HTERT RPE-1 (cell line): ENCODE measurements around the gene CORO2B.
"Not testable (repeated sequence)": the region's sequence is repeated elsewhere in the genome, so short reads cannot be mapped to it uniquely, and the experiment has no call there.

Experiments used
- in situ Hi-C: fragments of 300-500 bp; cut with MboI; formaldehyde crosslinking; loops from 4 replicates; pipeline ENCODE4 v1.14.3; 2020; ENCODE audit warnings: low sequenced_read_pairs

Gene CORO2B

GRCh38 chr15:68667800-68668625 is 89.2 kb downstream of the CORO2B start:
- in situ Hi-C loops, result loop anchor here (10.0 kb wide), 1 partner anchor 103 kb away; no protein-coding TSS in a partner anchor

- in situ Hi-C loops, result loop anchor here (10.0 kb wide), 1 partner anchor 104 kb away; no protein-coding TSS in a partner anchor
These were observed 90.3 kb downstream of the CORO2B start for GRCh38 chr15:68668926-68669600.

DNA sequence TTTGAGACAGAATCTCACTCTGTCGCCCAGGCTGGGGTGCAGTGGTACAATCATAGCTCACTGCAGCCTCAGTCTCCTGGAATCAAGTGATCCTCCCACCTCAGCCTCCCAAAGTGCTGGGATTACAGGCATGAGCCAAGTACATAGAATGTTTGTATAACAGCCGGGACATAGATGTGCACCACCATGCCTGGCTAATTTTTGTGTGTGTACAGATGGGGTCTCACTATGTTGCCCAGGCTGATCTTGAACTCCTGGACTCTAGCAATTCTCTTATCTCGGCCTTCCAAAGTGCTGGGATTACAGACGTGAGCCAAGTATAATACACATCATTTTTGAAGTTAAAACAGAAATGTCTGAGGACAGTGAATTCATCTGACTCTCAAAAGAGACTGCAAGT is 93.5 kb downstream of the CORO2B start:
- in situ Hi-C loops, result no loop called here

DNA sequence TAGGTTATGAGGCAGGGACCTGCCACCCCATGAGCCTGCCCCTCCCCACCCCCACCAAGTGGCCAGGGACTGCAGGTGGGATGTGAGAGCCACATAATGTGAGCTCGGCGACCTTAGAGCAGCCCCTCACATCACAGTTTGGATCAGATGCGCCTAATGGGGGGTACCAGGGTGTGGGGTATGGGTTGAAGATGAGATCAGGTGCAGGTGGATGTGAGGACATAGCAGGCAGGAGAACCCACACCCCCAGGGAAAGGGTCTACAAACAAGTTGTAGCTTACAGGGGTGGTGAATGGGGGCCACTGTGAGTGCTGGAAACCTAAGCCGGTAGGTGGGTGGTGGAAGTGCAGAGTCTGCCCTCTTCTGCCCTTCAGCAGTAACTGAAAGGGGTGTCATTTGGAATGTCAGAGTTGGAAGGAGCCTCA is 94.0 kb downstream of the CORO2B start:
- in situ Hi-C loops, result no loop called here

- in situ Hi-C loops, result no loop called here
These were observed 96.2 kb downstream of the CORO2B start for GRCh38 chr15:68674975-68675374.

- in situ Hi-C loops, result no loop called here
These were observed 97.3 kb downstream of the CORO2B start for GRCh38 chr15:68676011-68676605.

GRCh38 chr15:68676926-68677325 is 98.1 kb downstream of the CORO2B start:
- in situ Hi-C loops, result no loop called here

- in situ Hi-C loops, result no loop called here
These were observed 99.2 kb downstream of the CORO2B start for GRCh38 chr15:68677996-68678395.

DNA sequence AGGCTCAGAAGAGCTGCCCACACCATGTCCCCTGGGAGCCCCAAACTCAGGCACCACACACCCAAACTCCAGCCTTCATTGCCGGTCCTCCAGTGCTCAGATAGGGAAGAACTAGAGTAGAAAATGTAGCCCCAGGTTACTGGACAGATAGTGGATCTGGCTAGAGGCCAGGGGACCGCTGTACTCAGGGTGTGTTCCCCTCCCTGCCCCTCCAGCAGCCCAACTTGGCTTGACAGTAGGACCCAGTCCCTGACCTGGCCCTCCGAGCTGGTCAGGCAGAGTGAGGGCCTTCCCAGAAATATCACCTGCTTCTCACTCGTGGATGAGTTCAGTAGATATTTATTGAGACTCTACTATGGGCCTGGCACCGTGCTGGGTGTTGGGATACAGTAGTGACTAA is 100.0 kb downstream of the CORO2B start:
- in situ Hi-C loops, result no loop called here

- in situ Hi-C loops, result no loop called here
These were observed 100.4 kb downstream of the CORO2B start for GRCh38 chr15:68679161-68679560.

- in situ Hi-C loops, result no loop called here
These were observed 101.2 kb downstream of the CORO2B start for GRCh38 chr15:68679961-68680371.

GRCh38 chr15:68680756-68681155 is 102.0 kb downstream of the CORO2B start:
- in situ Hi-C loops, result not testable (repeated sequence)

GRCh38 chr15:68681836-68682235 is 103.0 kb downstream of the CORO2B start:
- in situ Hi-C loops, result no loop called here

- in situ Hi-C loops, result no loop called here
These were observed 103.5 kb downstream of the CORO2B start for GRCh38 chr15:68682330-68682729.

- in situ Hi-C loops, result no loop called here
These were observed 104.2 kb downstream of the CORO2B start for GRCh38 chr15:68683026-68683425.

DNA sequence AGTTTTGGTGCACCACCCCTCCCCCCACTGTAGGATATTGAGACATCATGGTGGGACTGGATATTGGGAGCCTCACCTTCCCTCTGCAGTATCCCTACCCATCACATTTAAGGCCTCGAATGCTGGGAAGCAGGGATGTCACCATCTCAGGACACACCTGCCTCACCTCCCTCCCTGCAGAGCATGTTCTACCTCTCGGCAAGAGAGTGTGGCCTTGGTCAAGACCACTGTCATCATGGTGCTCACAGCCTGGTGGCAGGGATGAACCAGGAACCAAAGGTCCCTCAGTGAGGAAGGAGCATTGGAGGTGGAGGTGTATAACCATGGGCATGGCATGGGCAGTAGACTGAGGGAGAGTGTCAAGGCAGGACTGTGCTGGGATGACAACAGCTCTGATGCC is 104.8 kb downstream of the CORO2B start:
- in situ Hi-C loops, result no loop called here

DNA sequence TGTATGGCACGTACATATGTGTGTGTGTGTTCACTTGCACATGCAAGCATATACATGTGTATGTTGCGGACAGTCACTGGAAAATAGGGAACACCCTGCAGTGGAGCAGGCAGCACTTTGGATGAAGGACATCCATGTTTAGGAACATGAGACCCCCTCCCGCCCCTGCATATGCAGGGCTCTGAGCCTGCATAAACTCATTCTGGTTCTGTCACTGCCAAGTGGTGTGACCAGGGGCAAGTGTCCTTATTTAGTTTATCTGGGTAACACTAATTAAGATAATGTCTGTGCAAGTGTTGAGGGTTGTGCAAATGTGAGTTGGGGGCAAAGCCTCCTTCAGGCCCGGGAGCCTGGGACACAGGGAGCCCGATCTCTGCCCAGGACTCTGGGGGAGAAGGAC is 105.7 kb downstream of the CORO2B start:
- in situ Hi-C loops, result no loop called here

- in situ Hi-C loops, result no loop called here
These were observed 108.4 kb downstream of the CORO2B start for GRCh38 chr15:68687136-68687735.

DNA sequence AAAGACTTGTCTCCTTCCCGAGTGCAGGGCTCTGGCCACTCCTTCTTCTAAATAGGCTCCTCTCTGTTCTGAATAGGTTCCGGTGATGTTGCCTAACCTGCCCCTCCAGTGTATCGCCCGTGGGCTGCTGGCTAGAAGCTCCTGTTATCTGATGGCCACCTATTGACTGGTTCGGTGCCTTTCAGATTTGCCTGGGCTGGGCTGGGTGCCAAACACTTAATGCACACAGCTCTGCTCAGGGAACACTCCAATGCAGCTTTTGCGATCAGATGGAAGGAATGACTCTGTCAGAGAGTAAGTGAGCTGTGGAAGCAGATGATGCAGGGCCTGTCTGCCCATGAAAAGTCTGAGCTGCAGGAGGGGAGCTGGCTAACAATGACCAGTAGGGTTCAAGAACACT is 112.9 kb downstream of the CORO2B start:
- in situ Hi-C loops, result no loop called here

GRCh38 chr15:68693071-68693470 is 114.3 kb downstream of the CORO2B start:
- in situ Hi-C loops, result no loop called here

- in situ Hi-C loops, result no loop called here
These were observed 115.3 kb downstream of the CORO2B start for GRCh38 chr15:68694111-68694510.
